GM19240 (cell line): ENCODE measurements around the gene ANKRD11.

Experiments used
- DNase-seq: peaks from one replicate; pipeline ENCODE4 v3.0.0; 2011; ENCODE audit warnings: low spot score; ENCODE audit not compliant: insufficient read length

The ANKRD11 gene

GRCh38 chr16:89287777-89288576 is 202.4 kb downstream of the ANKRD11 start:
- DNase-seq = no peak

GRCh38 chr16:89286096-89286495 is 204.3 kb downstream of the ANKRD11 start:
- DNase-seq = no peak

- DNase-seq = no peak
Observed at GRCh38 chr16:89285381-89285780, 205.0 kb downstream of the ANKRD11 start.

- DNase-seq = no peak
Observed at GRCh38 chr16:89283449-89283848, 206.9 kb downstream of the ANKRD11 start.

GRCh38 chr16:89282523-89282922 is 207.8 kb downstream of the ANKRD11 start:
- DNase-seq = no peak

- no peak for DNase-seq
Observed at GRCh38 chr16:89281829-89282228, 208.5 kb downstream of the ANKRD11 start.

GRCh38 chr16:89281189-89281577 is 209.2 kb downstream of the ANKRD11 start:
- no peak for DNase-seq

- no peak for DNase-seq
Observed at GRCh38 chr16:89280546-89281188, 209.7 kb downstream of the ANKRD11 start.

GRCh38 chr16:89279666-89280481 is 210.5 kb downstream of the ANKRD11 start:
- DNase-seq = no peak

- no peak for DNase-seq
Observed at GRCh38 chr16:89278441-89279240, 211.7 kb downstream of the ANKRD11 start.

GRCh38 chr16:89277641-89278341 is 212.6 kb downstream of the ANKRD11 start:
- DNase-seq = no peak

GRCh38 chr16:89277049-89277448 is 213.3 kb downstream of the ANKRD11 start:
- DNase-seq = no peak

GRCh38 chr16:89275837-89276720 is 214.3 kb downstream of the ANKRD11 start:
- no peak for DNase-seq

- DNase-seq = no peak
Observed at GRCh38 chr16:89275284-89275584, 215.1 kb downstream of the ANKRD11 start.

- DNase-seq = no peak
Observed at GRCh38 chr16:89274561-89275283, 215.6 kb downstream of the ANKRD11 start.

GRCh38 chr16:89273741-89274472 is 216.5 kb downstream of the ANKRD11 start:
- DNase-seq = no peak

- no peak for DNase-seq
Observed at GRCh38 chr16:89272631-89273030, 217.7 kb downstream of the ANKRD11 start.

GRCh38 chr16:89270666-89271345 is 219.6 kb downstream of the ANKRD11 start:
- no peak for DNase-seq
